GM21825 (cell line): ENCODE data around the gene PCBD1.

Experiments used
- ATAC-seq: cut with Tn5 transposase; IDR thresholded peaks from one replicate; pipeline ENCODE4 v1.9.1; 2021; ENCODE audit warnings: mild to moderate bottlenecking, moderate library complexity; ENCODE audit not compliant: unreplicated experiment

The PCBD1 gene

GRCh38 chr10:70905071-70906021, 17.0 kb upstream of the PCBD1 start:
- no peak for ATAC-seq

GRCh38 chr10:70903262-70903921, 15.0 kb upstream of the PCBD1 start:
- ATAC-seq = no peak

- no peak for ATAC-seq
Observed at GRCh38 chr10:70902661-70903261, 14.4 kb upstream of the PCBD1 start.

- no peak for ATAC-seq
Observed at GRCh38 chr10:70901276-70901878, 13.0 kb upstream of the PCBD1 start.

DNA sequence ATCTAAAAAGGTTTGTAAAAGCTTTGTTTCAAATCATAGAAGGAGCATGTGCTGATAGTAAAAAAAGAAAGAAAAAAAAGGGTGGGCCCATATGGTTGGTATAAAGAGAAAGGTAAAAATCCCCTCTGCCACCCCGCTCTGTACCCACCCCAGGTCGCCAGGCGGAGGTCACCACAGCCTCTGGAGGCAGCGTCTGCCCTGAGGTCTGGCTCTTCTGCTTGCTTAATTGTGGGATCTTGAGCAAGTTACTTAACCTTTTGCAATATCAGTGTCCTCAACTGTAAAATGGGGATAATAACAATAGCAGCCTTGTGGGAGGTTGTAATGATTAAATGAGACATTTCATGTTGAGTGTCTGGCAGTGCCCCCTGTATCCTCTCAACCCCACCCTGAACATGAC, 10.7 kb upstream of the PCBD1 start:
- ATAC-seq = no peak

- no peak for ATAC-seq
Observed at GRCh38 chr10:70898687-70899086, 10.3 kb upstream of the PCBD1 start.

DNA sequence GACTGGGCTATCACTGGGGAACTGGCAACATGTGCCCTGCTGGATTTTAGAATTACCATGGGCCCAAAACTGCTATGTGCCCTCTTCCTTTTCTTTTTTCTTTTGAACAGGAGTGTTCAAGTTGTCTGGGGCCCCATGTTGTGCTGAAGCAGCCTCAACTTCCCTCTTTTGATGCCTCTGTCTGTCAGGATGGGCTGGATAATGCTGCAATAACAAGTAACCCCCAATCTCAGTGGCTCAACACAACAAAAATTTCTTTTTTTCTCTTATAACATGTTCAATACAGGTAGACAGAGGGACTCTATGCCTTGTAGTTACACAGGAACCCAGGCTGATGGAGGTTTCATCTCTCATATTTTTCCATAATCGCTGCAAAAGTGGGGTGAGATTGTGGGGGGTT, 8.2 kb upstream of the PCBD1 start:
- ATAC-seq = no peak

DNA sequence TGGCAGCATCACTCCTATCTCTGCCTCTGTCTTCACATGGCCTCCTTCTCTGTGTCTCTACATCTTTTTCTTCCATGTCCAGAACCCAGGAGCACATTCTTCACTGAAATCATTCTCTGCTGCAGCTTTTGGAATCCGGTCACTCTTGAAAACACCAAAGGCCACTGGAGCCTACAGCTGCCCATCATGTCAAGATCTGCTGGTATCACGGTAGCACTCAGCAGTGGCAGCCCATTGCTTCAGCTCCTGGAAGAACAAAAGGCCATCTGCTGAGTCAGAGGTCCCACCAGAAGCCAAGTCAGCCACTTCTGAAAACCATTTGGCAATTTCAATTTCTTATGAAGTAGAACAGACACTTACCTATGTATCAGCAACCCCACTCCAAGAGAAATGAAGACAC, 6.1 kb upstream of the PCBD1 start:
- ATAC-seq = no peak

GRCh38 chr10:70893227-70894006, 5.1 kb upstream of the PCBD1 start:
- no peak for ATAC-seq

- ATAC-seq = no peak
Observed at GRCh38 chr10:70892631-70893030, 4.3 kb upstream of the PCBD1 start.

GRCh38 chr10:70891627-70892026, 3.3 kb upstream of the PCBD1 start:
- no peak for ATAC-seq

DNA sequence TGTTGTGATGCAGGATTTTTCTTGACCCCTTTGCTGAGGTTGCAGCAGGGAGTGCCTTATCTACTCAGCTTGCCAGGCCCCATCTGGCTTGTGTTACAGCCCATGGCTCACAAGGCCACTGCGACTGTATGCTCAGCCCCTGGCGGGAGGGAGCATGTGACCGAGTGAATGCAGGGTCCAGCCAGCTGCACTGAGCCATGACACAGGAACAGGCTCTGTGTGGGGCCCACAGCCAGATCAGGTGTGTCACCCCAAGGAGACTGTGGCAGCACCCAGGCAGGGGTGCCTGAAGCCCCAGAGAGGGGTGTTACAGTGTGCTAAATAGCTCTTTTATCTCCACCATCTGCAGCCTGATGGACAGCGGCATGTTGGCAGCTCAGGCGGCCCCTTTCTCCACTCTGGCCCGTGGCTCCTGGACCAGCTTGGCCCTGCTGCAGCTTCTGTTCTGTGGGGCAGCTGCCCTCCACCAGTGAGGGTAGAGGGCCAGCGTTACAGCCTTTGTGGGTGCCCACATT, 2.6 kb upstream of the PCBD1 start:
- no peak for ATAC-seq

DNA sequence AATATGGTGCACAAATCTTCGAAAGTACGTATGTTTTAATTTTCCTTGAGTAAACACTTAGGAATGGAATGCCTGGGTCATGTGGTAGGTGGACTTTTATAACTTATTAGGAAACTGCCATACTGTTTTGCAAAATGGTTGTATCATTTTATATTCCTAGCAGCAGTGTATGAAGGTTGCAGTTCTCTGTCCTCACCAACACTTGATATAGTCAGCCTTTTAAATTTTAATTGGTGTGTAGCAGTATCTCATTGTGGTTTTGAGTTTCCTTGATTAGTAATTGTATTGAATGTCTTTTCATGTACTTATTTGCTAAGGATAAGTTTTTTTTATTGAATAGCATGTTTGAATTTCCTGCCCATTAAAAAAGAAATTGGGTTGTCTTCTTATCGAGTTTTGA, 926 bp upstream of the PCBD1 start:
- no peak for ATAC-seq

GRCh38 chr10:70886921-70887665, 1.3 kb downstream of the PCBD1 start:
- ATAC-seq = no peak

DNA sequence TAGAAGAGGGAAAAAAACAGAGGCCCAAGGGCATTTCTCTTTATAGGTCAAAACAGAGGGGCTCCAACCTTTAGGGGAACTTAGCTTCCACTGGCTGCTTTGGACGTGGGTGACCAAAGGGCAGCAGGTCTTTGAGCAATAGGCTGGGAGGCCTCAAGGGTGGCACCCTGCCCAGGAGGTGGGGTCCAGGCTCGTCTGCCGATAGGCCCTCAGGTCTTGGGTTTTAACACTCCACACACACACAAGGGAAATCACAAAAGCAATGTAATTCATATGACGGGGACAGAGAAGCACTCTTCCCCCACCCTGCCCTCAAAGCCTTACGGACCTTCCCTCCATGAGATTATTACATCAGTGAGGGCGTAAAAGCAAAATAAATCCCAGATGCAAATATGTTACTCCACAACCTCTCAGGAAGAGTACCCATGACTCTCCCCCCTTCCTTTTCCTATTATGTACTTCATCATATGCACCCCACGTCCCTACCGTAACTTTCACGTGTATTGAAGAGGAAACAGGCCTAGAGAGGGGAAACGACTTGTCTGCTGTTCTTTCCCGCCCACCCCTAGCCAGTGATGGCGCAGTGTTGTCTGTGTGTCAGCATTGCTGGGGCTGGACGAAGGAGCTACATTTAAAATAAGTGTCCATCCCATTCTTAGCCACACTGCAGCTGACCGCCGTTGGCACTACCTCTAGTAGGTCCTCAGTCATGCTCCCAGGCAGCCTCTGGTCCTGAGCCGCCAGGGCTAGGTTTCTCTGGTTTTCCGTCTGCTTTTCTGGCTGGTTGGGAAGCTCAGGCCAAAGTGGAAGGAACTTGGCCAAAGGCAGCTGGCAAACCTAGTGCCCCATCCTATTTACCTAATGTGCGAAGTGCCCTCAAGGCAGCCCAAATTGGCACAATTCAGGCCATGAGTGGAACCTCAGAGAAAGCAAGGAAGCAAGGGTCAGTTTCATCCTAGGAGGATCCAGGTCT, 2.1 kb downstream of the PCBD1 start:
- no peak for ATAC-seq

GRCh38 chr10:70885481-70885880, 2.9 kb downstream of the PCBD1 start:
- no peak for ATAC-seq

DNA sequence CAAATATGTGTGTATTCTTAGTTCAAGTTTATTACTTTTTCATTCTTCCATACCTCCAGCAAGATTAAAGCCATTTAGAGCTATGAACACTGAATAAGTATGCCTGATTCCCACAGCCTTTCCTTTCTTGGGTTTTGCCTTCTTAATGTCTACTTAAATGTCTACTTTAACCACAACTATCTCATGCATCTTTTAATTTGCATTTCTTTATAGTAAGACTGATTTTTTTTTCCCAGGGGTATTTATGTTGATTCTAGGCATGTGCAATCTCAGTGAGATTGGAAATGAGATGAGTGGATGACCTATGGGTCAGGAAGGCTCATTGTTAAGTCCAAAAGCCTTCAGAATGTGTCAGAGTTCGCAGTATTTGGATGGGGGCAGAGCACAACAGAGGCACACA, 3.6 kb downstream of the PCBD1 start:
- no peak for ATAC-seq

DNA sequence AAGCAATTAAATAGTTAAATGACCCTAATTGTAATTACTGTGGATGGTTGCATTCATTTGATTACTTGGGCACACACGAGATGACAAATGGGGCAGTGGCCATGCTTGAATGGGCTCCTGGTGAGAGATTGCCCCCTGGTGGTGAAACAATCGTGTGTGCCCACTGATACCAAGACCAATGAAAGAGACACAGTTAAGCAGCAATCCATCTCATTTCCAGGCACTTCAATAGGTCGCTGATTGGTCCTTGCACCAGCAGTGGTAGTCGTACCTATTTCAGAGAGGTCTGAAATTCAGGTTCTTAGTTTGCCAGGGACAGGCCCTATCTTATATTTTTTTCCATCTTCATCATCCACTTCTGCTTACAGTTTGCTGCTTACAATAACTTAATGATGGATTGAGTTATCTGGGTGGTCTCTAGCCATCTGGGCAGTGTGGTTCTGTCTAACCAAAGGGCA, 8.3 kb downstream of the PCBD1 start:
- ATAC-seq = no peak
